IPS-NIHi11 (cell line): Measurements from ENCODE around the gene GSAP.
A peak's percentile ranks its signal among the peaks of the same experiment; 100 is the strongest.
"Not testable (repeated sequence)": the region's sequence is repeated elsewhere in the genome, so short reads cannot be mapped to it uniquely, and the experiment has no call there.

Experiments used
- DNase-seq: peaks from one replicate; pipeline ENCODE4 v3.0.0; 2012; ENCODE audit warnings: mixed read lengths, low spot score

GSAP gene, protein sequence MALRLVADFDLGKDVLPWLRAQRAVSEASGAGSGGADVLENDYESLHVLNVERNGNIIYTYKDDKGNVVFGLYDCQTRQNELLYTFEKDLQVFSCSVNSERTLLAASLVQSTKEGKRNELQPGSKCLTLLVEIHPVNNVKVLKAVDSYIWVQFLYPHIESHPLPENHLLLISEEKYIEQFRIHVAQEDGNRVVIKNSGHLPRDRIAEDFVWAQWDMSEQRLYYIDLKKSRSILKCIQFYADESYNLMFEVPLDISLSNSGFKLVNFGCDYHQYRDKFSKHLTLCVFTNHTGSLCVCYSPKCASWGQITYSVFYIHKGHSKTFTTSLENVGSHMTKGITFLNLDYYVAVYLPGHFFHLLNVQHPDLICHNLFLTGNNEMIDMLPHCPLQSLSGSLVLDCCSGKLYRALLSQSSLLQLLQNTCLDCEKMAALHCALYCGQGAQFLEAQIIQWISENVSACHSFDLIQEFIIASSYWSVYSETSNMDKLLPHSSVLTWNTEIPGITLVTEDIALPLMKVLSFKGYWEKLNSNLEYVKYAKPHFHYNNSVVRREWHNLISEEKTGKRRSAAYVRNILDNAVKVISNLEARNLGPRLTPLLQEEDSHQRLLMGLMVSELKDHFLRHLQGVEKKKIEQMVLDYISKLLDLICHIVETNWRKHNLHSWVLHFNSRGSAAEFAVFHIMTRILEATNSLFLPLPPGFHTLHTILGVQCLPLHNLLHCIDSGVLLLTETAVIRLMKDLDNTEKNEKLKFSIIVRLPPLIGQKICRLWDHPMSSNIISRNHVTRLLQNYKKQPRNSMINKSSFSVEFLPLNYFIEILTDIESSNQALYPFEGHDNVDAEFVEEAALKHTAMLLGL

DNA sequence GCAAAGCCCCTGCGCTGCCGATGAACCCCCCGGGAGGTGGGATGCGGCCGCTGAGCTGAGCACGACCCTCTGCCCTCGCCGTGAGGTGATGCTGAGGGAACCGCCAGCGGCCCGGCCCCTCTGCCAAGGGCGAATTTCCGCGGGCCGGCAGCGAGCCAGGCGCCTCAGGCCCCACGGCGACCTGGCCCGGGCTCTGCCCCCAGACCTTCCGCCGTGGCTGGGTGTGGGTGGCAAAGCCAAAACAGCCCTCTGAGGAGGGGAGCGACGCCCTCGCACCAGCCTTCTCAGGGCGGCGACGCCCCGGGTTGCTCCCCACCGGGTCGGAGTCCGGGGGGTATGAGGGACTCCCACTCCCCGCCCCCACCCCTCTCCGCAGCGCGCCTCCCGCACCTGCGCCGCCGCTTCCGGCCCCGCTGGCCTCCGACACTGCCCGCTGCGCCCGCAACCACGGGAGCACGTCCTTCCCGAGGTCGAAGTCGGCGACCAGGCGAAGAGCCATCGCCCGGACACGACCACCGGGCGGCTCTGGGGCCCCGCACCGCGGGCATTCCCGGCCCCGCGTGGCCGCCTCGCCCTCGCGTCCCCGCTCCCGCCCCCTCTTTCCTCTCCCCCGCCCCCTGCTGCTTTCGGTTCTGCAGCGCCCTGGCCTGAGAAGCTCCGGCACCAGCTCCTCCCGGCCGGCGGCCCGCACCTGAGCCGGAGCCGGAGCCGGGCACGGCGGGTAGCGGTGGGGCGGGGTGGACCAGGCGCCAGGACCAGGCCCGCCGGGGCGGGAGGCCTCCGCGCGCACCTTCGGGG is at the start of gene GSAP:
Gene GSAP (minus strand): TSS at position 527 of the 798 bp plus-strand sequence. CDS start 28 bp downstream, at position 499.
- peak; percentile 81 for DNase-seq

DNA sequence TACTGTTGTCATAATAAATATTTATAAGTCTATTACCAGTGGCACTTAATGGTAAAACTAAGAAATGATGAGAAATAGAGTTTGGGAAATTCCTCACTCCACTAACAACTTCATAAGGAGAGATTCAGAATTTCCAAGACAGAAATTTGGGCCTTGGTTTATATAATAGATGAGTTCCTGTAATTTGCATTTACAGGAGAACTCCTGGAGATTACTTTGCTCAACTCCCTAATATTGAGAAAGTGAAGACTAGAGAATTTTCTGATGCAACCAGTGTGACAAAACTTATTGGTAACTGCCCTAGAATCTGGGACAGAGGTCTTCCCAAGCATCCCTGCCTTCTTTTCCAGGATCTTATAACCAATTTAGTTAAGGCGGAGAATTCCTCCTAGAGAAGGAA is 49.1 kb upstream of the GSAP start:
- no peak for DNase-seq

DNA sequence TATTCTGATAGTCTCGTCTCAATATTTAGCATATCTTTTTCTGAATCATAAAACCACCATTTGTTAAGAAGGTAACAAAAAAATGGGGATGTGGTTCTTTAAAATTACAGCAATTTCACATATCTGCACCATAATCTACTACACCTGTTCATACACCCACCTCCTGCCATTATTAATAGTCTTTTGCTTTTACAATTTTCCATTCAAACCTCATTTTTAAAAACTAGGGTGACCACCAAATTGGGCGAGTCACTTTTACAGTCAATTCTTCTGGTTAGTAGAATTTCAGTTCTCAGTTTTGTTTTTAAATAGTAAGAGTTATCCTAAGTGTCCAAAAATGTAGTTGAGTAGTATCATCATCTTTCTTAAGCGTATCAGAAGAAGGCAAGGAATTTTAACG is 48.4 kb upstream of the GSAP start:
- DNase-seq: no peak

DNA sequence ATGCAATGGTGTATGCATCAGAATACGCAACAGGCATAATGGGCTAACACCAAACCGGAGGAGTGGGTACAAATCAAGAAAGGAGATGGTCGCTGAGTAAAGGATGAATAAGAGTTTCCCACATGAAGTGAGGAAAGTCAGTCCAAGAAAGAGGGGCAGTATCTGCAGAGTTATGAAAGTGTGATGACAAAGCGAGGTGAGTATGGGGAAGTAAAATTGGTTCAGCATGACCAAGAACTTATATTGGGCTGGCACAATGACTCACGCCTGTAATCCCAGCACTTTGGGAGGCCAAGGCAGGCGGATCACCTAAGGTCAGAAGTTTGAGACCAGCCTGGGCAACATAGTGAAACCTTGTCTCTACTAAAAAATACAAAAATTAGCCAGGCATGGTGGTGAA is 47.5 kb upstream of the GSAP start:
- DNase-seq: not testable (repeated sequence)

DNA sequence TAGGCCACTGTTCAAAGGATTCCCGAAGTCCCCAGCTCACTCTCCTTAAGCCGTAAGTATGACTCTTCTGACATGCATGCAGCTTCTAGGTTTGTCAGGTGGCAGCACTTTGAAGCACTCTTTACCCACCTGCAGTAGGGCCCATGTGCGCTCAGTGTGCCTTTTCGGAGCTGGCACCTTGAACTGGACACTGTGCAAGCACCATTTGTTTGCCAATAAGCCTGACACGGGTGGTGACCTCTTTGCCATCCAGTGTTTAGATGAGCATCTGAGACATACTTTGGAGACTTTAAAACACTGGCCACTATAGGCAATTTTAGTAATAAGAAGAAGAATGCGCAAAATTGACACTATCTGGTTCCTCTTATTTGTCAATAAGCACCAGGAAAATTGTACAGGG is 45.7 kb upstream of the GSAP start:
- no peak for DNase-seq

DNA sequence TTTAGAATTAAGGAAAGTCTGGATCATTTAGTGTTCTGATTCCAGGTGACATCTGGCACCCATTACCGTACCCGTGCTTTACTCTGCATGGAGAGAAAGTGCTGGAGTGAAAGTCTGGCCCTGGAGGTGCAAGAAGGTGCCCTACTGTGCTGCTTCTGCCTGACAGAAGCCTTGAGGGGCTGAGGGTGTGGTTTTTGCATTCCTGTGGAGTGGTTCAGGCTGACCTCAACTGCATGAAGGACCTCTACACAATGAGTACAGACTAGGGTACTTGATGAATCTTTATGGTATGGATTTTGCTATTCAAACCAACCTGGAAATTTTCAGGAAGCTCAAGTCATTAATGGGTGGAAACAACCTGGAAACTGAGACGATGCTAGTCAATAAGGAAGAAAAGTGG is 45.1 kb upstream of the GSAP start:
- DNase-seq: no peak

DNA sequence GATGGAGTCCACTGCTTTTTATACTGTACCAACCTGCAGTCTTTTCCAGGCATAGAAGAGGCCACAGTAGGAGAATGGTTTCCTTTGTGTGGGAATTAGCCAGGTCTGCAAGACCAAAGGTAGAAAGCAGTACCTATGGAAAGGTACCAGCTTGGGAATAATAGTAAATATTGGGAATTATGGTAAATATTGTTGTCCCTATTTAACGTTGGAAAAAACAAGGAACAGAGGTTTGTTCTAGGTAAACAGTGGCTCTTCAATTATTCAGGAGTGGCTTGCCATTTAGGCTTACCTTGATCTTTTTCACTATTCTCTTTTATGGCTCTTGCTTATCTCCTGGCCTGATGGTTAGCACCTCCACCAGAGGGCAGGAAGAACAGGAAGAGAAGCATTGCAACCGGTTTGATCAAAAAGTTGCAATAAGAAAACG is 43.9 kb upstream of the GSAP start:
- DNase-seq: no peak

DNA sequence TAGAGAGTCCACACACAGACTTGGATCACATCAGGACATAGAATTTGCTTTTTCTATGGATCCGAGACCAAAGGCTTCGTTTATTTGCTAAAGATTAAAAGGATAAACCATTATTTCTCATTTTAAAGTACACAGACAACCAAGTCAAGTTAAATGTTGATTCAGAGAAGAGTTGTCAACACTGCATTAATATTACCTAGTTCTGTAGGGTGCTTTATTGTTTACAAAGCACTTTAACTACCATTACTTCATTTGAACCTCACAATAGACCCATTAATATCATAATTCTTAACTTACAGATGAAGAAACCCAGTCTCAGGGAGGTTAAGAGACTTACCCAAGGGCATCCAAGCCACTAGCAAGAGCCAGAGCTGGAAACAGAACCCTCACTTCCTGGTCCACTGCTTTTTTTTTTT is 43.2 kb upstream of the GSAP start:
- DNase-seq: no peak

DNA sequence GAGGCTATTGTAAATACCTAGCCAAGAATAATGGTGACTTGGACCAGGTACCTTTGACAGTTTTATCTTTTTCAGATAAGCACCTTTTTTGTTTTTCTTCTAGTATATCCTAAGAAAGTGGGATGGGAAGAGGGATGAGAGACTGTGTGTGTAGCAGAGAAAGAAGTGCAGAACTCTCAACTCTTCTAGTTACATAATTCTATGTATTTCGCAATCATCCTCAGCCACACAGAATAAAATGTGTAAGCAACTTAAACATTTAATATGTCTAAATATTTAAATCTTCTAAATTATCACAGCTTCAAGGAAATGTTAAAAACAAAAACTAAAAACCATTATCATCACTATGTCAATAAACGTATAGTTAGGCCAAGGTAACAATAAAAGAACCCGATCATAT is 42.6 kb upstream of the GSAP start:
- DNase-seq: no peak

DNA sequence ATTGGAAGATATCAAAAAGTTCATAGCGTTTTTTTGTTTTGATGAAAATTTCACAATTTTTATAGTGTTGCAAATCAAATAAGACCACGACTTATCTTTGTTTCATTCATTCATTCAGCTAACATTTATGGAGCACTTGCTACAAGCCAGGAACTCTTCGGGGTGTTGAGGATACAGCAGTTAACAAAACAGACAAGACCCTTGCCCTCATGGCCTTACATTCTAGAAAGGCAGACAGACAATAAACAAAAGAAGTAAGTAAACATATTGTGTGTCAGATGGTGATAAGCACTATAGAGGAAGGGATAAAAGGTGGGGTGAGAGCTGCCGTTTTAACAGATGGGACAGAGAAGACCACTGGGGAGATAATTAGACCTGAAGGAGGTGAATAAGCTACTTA is 41.6 kb upstream of the GSAP start:
- DNase-seq: no peak

DNA sequence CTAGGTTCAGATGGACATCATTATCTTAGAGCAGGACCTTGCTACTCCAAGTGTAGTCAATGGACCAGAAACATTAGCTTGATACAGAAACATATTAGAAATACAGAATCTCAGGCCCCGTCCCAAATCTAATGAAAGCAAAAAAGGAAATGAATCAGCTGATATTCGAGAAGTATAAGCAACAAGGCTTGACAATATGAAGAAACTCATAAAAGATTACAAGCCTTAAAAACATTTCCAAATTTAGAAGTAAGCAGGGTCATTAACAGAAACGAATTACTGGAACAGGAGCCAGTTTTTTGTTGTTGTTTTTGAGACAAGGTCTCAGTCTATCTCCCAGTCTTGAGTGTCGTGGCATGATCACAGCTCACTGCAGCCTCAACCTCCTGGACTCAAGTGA is 40.5 kb upstream of the GSAP start:
- no peak for DNase-seq

DNA sequence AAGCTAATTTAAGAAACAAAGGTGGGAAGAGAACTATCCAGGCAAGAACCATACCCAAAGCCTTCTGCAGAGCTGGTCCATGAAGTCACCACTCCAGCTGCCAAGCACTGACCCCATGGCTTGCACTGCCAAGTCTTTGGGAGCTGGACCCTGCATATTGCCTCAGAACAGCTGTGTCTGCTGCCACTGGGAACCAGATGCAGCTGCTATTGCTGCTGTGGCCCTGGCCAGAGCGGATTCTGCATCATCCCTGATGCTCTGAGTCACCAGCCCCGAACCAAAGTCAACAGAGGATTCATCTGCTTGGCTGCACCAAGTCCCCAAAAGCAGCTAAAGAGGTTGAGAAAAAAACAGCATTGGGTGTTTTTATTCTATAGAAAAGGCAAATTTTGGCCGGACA is 39.2 kb upstream of the GSAP start:
- no peak for DNase-seq

DNA sequence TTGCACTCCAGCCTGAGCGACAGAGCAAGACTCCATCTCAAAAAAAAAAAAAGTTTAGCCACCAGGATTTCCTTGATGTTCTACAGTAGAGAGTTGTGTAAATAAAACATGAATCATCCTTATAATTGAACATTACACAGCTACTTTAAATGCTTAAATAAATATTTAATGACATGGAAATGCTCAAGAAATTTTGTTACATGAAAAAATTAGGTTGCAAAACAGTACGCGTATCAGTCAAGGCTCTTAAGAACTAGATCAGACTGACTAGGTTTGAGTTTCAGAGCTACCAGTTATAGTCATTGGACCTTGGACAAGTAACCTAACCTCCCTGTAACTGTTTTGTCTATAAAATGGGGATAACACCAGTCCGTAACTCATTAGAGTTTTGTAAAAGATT is 38.7 kb upstream of the GSAP start:
- DNase-seq: no peak

DNA sequence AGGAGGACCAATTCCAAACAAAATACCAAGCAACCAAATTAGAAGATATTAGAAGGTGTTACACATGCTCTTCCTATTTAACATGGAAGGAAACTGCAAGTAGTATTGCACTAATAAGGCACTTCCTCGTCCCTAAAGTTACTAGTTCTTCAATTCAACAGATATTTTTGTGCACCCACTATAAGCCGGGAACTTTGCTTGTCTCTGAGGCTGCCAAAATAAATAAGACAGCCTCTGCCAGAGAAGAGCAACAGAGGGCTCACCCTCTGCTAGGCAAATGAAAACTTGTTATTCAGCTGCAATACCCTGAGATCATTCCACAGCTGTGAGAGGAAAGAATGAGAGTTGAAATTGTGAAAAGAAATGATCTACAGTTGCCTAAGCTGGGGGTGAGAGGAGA is 37.4 kb upstream of the GSAP start:
- DNase-seq: no peak

DNA sequence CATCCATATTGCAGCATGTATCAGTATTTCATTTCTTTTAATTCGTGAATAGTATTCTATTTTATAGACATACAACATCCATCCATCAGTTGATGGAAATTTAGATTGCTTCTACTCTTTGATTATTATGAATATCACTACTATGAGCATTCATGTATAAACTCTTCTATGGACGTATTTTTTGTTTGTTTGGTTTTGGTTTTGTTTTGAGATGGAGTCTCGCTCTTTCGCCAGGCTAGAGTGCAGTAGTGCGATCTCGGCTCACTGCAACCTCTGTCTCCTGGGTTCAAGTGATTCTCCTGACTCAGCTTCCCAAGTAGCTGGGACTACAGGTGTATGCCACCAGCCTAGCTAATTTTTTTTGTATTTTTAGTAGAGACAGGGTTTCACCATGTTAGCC is 35.8 kb upstream of the GSAP start:
- not testable (repeated sequence) for DNase-seq

DNA sequence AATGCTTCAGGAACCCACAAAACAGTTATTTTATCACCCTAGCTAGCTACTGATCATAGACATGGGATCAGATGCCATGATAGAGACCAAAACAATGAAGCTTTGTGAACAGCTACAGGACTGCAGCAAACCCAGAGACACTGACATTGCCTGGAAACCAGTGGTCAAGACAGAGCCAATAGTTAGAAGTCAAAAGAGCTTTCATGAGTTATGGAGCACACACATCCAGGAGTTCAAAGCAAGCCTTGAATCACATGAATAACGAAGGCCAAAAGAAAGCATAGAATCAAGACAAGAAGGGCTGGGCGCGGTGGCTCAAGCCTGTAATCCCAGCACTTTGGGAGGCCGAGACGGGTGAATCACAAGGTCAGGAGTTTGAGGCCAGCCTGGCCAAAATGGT is 34.5 kb upstream of the GSAP start:
- no peak for DNase-seq

DNA sequence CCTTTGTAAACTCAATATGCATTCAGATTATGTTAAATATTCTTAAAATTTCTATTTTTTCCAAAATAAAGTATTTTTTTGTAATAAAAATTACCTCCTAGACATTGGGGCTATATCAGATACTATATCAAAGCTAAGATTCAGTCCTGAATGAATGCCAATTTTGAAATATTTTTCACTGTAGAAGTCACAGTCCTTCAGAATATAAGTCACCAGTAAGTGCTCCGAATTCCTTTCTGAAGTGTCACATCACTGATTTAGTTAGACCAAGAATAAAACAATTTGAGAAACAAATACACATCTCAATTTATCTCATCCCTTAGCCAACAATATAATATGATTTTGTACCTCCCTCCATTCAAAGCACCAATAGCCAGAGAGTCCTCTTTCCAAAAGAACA is 33.9 kb upstream of the GSAP start:
- DNase-seq: no peak

DNA sequence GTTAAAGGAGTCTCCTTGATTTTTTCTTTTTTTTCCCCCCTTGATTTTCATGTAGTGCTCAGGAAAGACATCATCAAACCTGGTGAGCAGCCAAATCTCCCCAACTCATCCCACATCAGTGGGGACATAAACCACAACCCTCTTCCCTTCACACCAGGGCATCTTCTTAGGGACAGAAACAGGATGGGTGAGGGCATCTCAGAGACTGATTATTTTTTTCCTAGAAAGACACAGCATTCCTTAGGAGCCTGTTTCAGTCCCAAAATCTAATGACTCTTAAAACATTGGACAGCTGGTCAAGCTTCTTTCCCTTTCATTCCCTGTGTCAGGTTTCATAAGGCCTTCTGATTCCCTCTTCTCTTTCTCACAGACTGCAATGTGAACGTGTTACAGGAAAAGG is 31.5 kb upstream of the GSAP start:
- no peak for DNase-seq

DNA sequence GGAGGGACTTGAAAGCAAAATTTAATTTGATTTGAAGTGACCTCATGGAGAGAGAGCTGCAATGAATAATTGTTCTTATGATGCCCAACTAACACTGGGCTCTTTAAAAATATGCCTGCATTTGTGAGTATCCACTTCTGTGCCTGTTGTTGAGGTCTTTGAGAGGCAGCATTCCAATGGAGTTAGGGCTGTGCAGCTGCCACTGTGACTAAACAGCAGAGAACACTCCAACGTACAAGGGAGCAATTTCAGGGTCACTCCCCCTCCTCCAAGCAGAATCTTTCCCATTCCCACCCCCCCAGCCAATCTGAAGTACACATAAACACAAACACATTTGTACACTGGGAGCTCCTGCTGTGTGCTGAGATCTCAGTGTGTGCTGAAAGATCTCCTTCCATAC is 28.0 kb upstream of the GSAP start:
- DNase-seq: no peak

DNA sequence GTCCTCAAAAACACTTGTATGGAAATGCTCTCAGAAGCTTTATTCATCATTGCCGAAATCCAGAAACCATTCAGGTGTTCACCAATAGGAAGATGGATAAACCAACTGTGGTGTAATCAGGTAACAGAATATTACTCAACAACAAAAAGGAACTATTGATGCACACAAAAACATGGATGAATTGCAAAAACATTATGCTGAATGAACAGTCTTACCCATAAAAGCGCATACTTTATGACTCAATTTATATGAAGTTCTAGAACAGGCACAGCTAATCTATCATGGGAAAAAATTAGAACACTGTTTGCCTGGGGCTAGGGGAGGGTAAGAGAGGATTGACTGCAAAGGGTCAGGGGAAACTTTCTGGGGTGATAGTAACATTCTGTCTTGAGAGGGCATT is 26.9 kb upstream of the GSAP start:
- DNase-seq: no peak

DNA sequence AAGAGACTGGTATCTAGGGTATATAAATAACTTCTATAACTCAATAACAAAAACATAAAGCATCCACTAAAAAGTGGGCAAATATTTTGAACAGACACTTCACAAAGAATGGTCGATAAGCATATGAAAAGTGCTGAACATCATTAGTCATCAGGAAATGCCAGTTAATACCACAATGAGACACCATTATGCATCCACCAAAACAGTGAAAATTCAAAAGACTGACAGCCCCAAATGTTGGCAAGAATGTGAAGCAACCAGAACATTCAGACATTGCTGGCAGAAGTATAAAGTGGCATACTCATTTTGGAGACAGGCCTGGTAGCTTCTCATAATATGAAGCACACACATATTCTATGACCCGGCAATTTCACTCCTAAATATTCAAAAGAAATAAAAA is 26.5 kb upstream of the GSAP start:
- DNase-seq: no peak

DNA sequence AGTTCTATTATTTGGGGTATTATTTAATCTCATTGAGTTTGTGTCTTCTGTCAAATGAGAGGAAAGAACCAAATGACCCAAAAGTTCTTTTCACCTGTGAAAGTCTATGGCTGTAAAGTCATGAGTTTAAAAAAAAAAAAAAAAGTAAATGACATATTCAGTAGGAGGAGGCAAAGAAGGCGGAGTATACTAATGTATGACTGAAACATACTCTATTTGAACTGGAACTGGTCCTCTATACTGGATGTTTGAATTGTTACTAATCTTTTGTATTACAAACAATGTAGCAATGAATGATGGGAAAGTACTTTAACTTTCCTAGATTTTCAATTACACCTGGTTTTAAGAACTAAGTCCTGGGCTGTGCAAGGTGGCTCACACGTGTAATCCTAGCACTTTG is 24.9 kb upstream of the GSAP start:
- no peak for DNase-seq

DNA sequence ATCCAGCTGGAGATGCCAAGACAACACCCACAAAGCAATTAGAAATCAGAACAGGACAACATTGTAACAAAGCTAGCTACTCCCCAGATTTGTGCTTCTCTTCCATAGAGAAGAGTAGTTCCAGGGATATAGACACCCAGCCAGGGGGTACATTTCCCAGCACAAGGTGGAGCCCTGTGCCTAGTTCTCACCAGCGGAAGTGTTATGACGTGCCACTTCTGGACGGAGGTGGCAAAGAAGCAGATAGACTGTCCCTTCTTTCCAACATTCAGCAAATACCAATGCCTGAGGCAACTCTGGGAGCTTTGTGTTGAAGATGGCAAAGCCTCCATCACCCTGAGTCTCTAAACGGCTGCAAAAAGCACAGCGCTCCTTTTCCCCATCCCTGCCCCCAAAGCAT is 23.4 kb upstream of the GSAP start:
- no peak for DNase-seq
